ENCODE results near the gene ANKRD44.

Gene ANKRD44

GRCh38 chr2:197196541-197197180 lies 113.9 kb downstream of the ANKRD44 start:
- DNase-seq (ENCODE audit: low read depth), result no peak
- H3K4me3 ChIP-seq (ENCODE audit: low read depth, low read length), result no peak overlapping the region
- TF ChIP-seq CTCF (IDR thresholded peaks at IDR 0.05; ENCODE audit: low read depth, low read length) (no peak), MAX (IDR thresholded peaks at IDR 0.05; ENCODE audit: low read depth, low read length) (no peak), MYC (IDR thresholded peaks at IDR 0.05; ENCODE audit: low read depth, low read length) (no peak), POLR2A (IDR thresholded peaks at IDR 0.05; ENCODE audit: extremely low read depth, insufficient read length) (no peak)

GRCh38 chr2:197195518-197195917 lies 115.1 kb downstream of the ANKRD44 start:
- no peak for TF ChIP-seq POLR2A (IDR thresholded peaks at IDR 0.05; ENCODE audit: extremely low read depth, insufficient read length)
- no peak for TF ChIP-seq MAX (IDR thresholded peaks at IDR 0.05; ENCODE audit: low read depth, low read length)
- TF ChIP-seq CTCF (IDR thresholded peaks at IDR 0.05; ENCODE audit: low read depth, low read length), result no peak
- no peak for TF ChIP-seq MYC (IDR thresholded peaks at IDR 0.05; ENCODE audit: low read depth, low read length)
- H3K4me3 ChIP-seq (ENCODE audit: low read depth, low read length), result no peak overlapping the region
- DNase-seq (ENCODE audit: low read depth), result no peak

GRCh38 chr2:197191940-197192322 lies 118.6 kb downstream of the ANKRD44 start:
- no peak overlapping the region for H3K4me3 ChIP-seq (ENCODE audit: low read depth, low read length)
- no peak for TF ChIP-seq MYC (IDR thresholded peaks at IDR 0.05; ENCODE audit: low read depth, low read length)
- TF ChIP-seq MAX (IDR thresholded peaks at IDR 0.05; ENCODE audit: low read depth, low read length), result no peak
- TF ChIP-seq POLR2A (IDR thresholded peaks at IDR 0.05; ENCODE audit: extremely low read depth, insufficient read length), result no peak
- no peak for TF ChIP-seq CTCF (IDR thresholded peaks at IDR 0.05; ENCODE audit: low read depth, low read length)
- no peak for DNase-seq (ENCODE audit: low read depth)

- no peak overlapping the region for H3K4me3 ChIP-seq (ENCODE audit: low read depth, low read length)
- peak; percentile 72 for DNase-seq (ENCODE audit: low read depth)
- TF ChIP-seq CTCF (IDR thresholded peaks at IDR 0.05; ENCODE audit: low read depth, low read length) (peak; percentile 36), POLR2A (IDR thresholded peaks at IDR 0.05; ENCODE audit: extremely low read depth, insufficient read length) (no peak), MYC (IDR thresholded peaks at IDR 0.05; ENCODE audit: low read depth, low read length) (no peak), MAX (IDR thresholded peaks at IDR 0.05; ENCODE audit: low read depth, low read length) (no peak)
Observed at GRCh38 chr2:197191177-197191939, 119.2 kb downstream of the ANKRD44 start.

GRCh38 chr2:197190100-197190432 lies 120.5 kb downstream of the ANKRD44 start:
- TF ChIP-seq MYC (IDR thresholded peaks at IDR 0.05; ENCODE audit: low read depth, low read length) (no peak), POLR2A (IDR thresholded peaks at IDR 0.05; ENCODE audit: extremely low read depth, insufficient read length) (no peak), CTCF (IDR thresholded peaks at IDR 0.05; ENCODE audit: low read depth, low read length) (no peak), MAX (IDR thresholded peaks at IDR 0.05; ENCODE audit: low read depth, low read length) (no peak)
- H3K4me3 ChIP-seq (ENCODE audit: low read depth, low read length), result no peak overlapping the region
- DNase-seq (ENCODE audit: low read depth), result no peak

Data from NB4 (cell line).